ENCODE results near the gene CCDC88B.

CCDC88B gene

GRCh38 chr11:64343767-64344559 lies 4.0 kb downstream of the CCDC88B start:
- DNase-seq (ENCODE audit: low read depth in 2 of 2): no peak

- no peak for DNase-seq (ENCODE audit: low read depth in 2 of 2)
Measured at GRCh38 chr11:64344787-64345186, 4.8 kb downstream of the CCDC88B start.

GRCh38 chr11:64347193-64347867 lies 7.3 kb downstream of the CCDC88B start:
- no peak for DNase-seq (ENCODE audit: low read depth in 2 of 2)

GRCh38 chr11:64348383-64349024 lies 8.5 kb downstream of the CCDC88B start:
- no peak for DNase-seq (ENCODE audit: low read depth in 2 of 2)

GRCh38 chr11:64349025-64349387 lies 9.0 kb downstream of the CCDC88B start:
- DNase-seq (ENCODE audit: low read depth in 2 of 2): no peak

GRCh38 chr11:64349404-64349803 lies 9.4 kb downstream of the CCDC88B start:
- no peak for DNase-seq (ENCODE audit: low read depth in 2 of 2)

GRCh38 chr11:64351136-64351631 lies 11.2 kb downstream of the CCDC88B start:
- DNase-seq (ENCODE audit: low read depth in 2 of 2): no peak

- no peak for DNase-seq (ENCODE audit: low read depth in 2 of 2)
Measured at GRCh38 chr11:64352099-64352994, 12.3 kb downstream of the CCDC88B start.

- no peak for DNase-seq (ENCODE audit: low read depth in 2 of 2)
Measured at GRCh38 chr11:64352995-64353714, 13.2 kb downstream of the CCDC88B start.

GRCh38 chr11:64353715-64354506 lies 13.9 kb downstream of the CCDC88B start:
- no peak for DNase-seq (ENCODE audit: low read depth in 2 of 2)

- DNase-seq (ENCODE audit: low read depth in 2 of 2): no peak
Measured at GRCh38 chr11:64355078-64355940, 15.3 kb downstream of the CCDC88B start.

- DNase-seq (ENCODE audit: low read depth in 2 of 2): peak in 1 of 2 experiments; percentile 30
Measured at GRCh38 chr11:64356498-64357411, 16.8 kb downstream of the CCDC88B start.

- DNase-seq (ENCODE audit: low read depth in 2 of 2): no peak
Measured at GRCh38 chr11:64357446-64357845, 17.4 kb downstream of the CCDC88B start.

GRCh38 chr11:64357904-64358535 lies 18.0 kb downstream of the CCDC88B start:
- DNase-seq (ENCODE audit: low read depth in 2 of 2): peak in 1 of 2 experiments; percentile 48

GRCh38 chr11:64358536-64358906 lies 18.5 kb downstream of the CCDC88B start:
- no peak for DNase-seq (ENCODE audit: low read depth in 2 of 2)

GRCh38 chr11:64358907-64359711 lies 19.1 kb downstream of the CCDC88B start, which contains the start of gene RPS6KA4:
Gene RPS6KA4, plus strand, starts transcription at chr11:64359162. Its CDS starts 74 bp downstream, at chr11:64359236.
- peak in 1 of 2 experiments; percentile 52 for DNase-seq (ENCODE audit: low read depth in 2 of 2)

Measured in stimulated activated CD4-positive, alpha-beta T cell treated with anti-CD3 and anti-CD28 coated beads, Interleukin-12 subunit alpha, Interleukin-12 subunit beta, amount 100 ng/mL, for 24 hours (primary cell).